H9 (cell line): ENCODE measurements around the gene KIF23. TPM values are rescaled to one million over a fixed set of nuclear protein-coding genes. Genes with fewer than 3 reads are reported as not detected.

Experiments used
- DNase-seq: peaks from one replicate; pipeline ENCODE4 v3.0.0-alpha.2; 2017
- H2AFZ ChIP-seq: one replicate; pipeline ENCODE4 v1.6.1; 2013; ENCODE audit warnings: mild to moderate bottlenecking, low read length, control low read depth, moderate library complexity
- H2AK5ac ChIP-seq: 2 replicates; pipeline ENCODE4 v1.6.1; 2013; ENCODE audit warnings: low read length, control low read depth, mixed read lengths; ENCODE audit not compliant: insufficient read length
- H2BK120ac ChIP-seq: one replicate; pipeline ENCODE4 v1.6.1; 2013; ENCODE audit warnings: low read depth, mild to moderate bottlenecking, low read length, control low read depth, inconsistent platforms; ENCODE audit not compliant: poor library complexity, severe bottlenecking
- H2BK12ac ChIP-seq: 2 replicates; pipeline ENCODE4 v1.6.1; 2013; ENCODE audit warnings: low read length, control low read depth, mixed read lengths, low read depth; ENCODE audit not compliant: insufficient read length
- H2BK15ac ChIP-seq: 2 replicates; pipeline ENCODE4 v1.6.1; 2013; ENCODE audit warnings: low read depth, low read length, control low read depth
- H2BK20ac ChIP-seq: one replicate; pipeline ENCODE4 v1.6.1; 2013; ENCODE audit warnings: low read depth, mild to moderate bottlenecking, low read length, control low read depth, inconsistent platforms; ENCODE audit not compliant: poor library complexity, severe bottlenecking
- H2BK5ac ChIP-seq: 2 replicates; pipeline ENCODE4 v1.6.1; 2013; ENCODE audit warnings: low read length, control low read depth, mixed read lengths; ENCODE audit not compliant: insufficient read length
- H3K14ac ChIP-seq: 2 replicates; pipeline ENCODE4 v1.6.1; 2013; ENCODE audit warnings: low read length, control low read depth; ENCODE audit not compliant: insufficient read depth
- H3K18ac ChIP-seq: 2 replicates; pipeline ENCODE4 v1.6.1; 2013; ENCODE audit warnings: low read depth, mild to moderate bottlenecking, mixed read lengths, low read length, control low read depth; ENCODE audit not compliant: insufficient read length
- H3K23ac ChIP-seq: 2 replicates; pipeline ENCODE4 v1.6.1; 2013; ENCODE audit warnings: low read length, control low read depth, mixed read lengths, low read depth; ENCODE audit not compliant: insufficient read length
- H3K23me2 ChIP-seq: 2 replicates; pipeline ENCODE4 v1.6.1; 2013; ENCODE audit warnings: low read depth, mild to moderate bottlenecking, mixed read lengths, low read length, control low read depth; ENCODE audit not compliant: insufficient read length, poor library complexity, severe bottlenecking
- H3K27ac ChIP-seq: 2 replicates; pipeline ENCODE4 v1.5.1; 2013; ENCODE audit warnings: low read length, control low read depth, mixed read lengths, low read depth; ENCODE audit not compliant: insufficient read length
- H3K27me3 ChIP-seq: 2 replicates; pipeline ENCODE4 v1.6.1; 2013; ENCODE audit warnings: low read length, control low read depth, inconsistent platforms; ENCODE audit not compliant: insufficient read depth
- H3K4ac ChIP-seq: 2 replicates; pipeline ENCODE4 v1.6.1; 2013; ENCODE audit warnings: low read depth, mild to moderate bottlenecking, control low read depth, inconsistent platforms, low read length, moderate library complexity
- H3K4me1 ChIP-seq: 2 replicates; pipeline ENCODE4 v1.6.1; 2013; ENCODE audit warnings: low read length, control low read depth, inconsistent platforms; ENCODE audit not compliant: insufficient read depth
- H3K4me2 ChIP-seq: 2 replicates; pipeline ENCODE4 v1.6.1; 2013; ENCODE audit warnings: low read length, control low read depth, mixed read lengths; ENCODE audit not compliant: insufficient read length, insufficient read depth
- H3K56ac ChIP-seq: 2 replicates; pipeline ENCODE4 v1.6.1; 2013; ENCODE audit warnings: low read depth, mild to moderate bottlenecking, mixed read lengths, low read length, control low read depth; ENCODE audit not compliant: insufficient read length
- H3K79me1 ChIP-seq: 2 replicates; pipeline ENCODE4 v1.6.1; 2013; ENCODE audit warnings: low read depth, mild to moderate bottlenecking, moderate library complexity, low read length, control low read depth, inconsistent platforms; ENCODE audit not compliant: insufficient read depth, poor library complexity, severe bottlenecking
- H3K79me2 ChIP-seq: 2 replicates; pipeline ENCODE4 v1.6.1; 2013; ENCODE audit warnings: low read length, control low read depth, inconsistent platforms; ENCODE audit not compliant: insufficient read depth
- H3K9ac ChIP-seq: 2 replicates; pipeline ENCODE4 v1.6.1; 2013; ENCODE audit warnings: low read length, control low read depth, mixed read lengths; ENCODE audit not compliant: insufficient read length; ENCODE audit errors: extremely low read depth
- H3K9me3 ChIP-seq: one replicate; pipeline ENCODE4 v1.6.1; 2013; ENCODE audit warnings: low read depth, low read length, inconsistent platforms; ENCODE audit not compliant: control insufficient read depth
- H3T11ph ChIP-seq: one replicate; pipeline ENCODE4 v1.6.1; 2013; ENCODE audit warnings: mild to moderate bottlenecking, low read length, control low read depth, inconsistent platforms
- H4K20me1 ChIP-seq: one replicate; pipeline ENCODE4 v1.6.1; 2013; ENCODE audit not compliant: control insufficient read depth, insufficient read length, insufficient read depth
- H4K5ac ChIP-seq: 2 replicates; pipeline ENCODE4 v1.6.1; 2013; ENCODE audit warnings: low read depth, mild to moderate bottlenecking, mixed read lengths, low read length, control low read depth; ENCODE audit not compliant: insufficient read length
- H4K8ac ChIP-seq: replicated peaks from 2 replicates; pipeline ENCODE4 v1.6.1; 2013; ENCODE audit warnings: low read length, control low read depth, mixed read lengths, low read depth; ENCODE audit not compliant: insufficient read length
- H4K91ac ChIP-seq: 2 replicates; pipeline ENCODE4 v1.6.1; 2013; ENCODE audit warnings: low read depth, mild to moderate bottlenecking, moderate library complexity, mixed read lengths, low read length, control low read depth; ENCODE audit not compliant: insufficient read length
- H3K27ac Mint-ChIP-seq, 3 experiments: 2 replicates in 2 of 3; 3 replicates in 1 of 3; pipeline ENCODE4 v1.8.0; 2020 to 2021; ENCODE audit warnings: mixed read lengths in 3 of 3, mild to moderate bottlenecking in 1 of 3, moderate library complexity in 1 of 3
- H3K27me3 Mint-ChIP-seq: 2 replicates; pipeline ENCODE4 v1.8.0; 2021; ENCODE audit warnings: low read depth, mild to moderate bottlenecking, moderate library complexity, mixed read lengths
- H3K36me3 Mint-ChIP-seq, 3 experiments: 2 replicates in 2 of 3; 3 replicates in 1 of 3; pipeline ENCODE4 v1.8.0; 2020 to 2021; ENCODE audit warnings: low read depth in 3 of 3, mixed read lengths in 3 of 3; ENCODE audit not compliant: insufficient read depth in 1 of 3
- H3K4me1 Mint-ChIP-seq, 2 experiments: 2 replicates each; pipeline ENCODE4 v1.8.0; 2020; ENCODE audit warnings: mixed read lengths in 2 of 2
- H3K4me3 Mint-ChIP-seq, 2 experiments: 2 replicates in 1 of 2; 3 replicates in 1 of 2; pipeline ENCODE4 v1.8.0; 2020 to 2021; ENCODE audit warnings: mild to moderate bottlenecking in 2 of 2, mixed read lengths in 2 of 2, moderate library complexity in 1 of 2
- H3K9me3 Mint-ChIP-seq, 2 experiments: 2 replicates in 1 of 2; 3 replicates in 1 of 2; pipeline ENCODE4 v1.8.0; 2020; ENCODE audit warnings: mild to moderate bottlenecking in 2 of 2, mixed read lengths in 2 of 2, moderate library complexity in 1 of 2
- WGBS: extraction: QIAGEN DNeasy Blood & Tissue Kit; methylation state at CpG from one replicate; pipeline ENCODE4 v1.1.7; 2013; ENCODE audit warnings: missing lambda C conversion rate, low lambda C conversion rate, mixed read lengths; ENCODE audit not compliant: insufficient read length; ENCODE audit errors: extremely low coverage; 5-methylcytosine and 5-hydroxymethylcytosine counted together
- total RNA-seq: library from RNA; stranded (reverse); gene quantifications from 2 replicates; pipeline ENCODE4 v1.2.1, GENCODE V29; 2021
- TF ChIP-seq, protein P1 (sequence below): fragments of 200-600 bp; sonication (generic); conservative IDR thresholded peaks from 3 replicates; pipeline ENCODE4 v1.8.0; 2021; ENCODE audit warnings: antibody characterized with exemption, mild to moderate bottlenecking

KIF23 gene
- total RNA-seq, 1 experiment from 2014 or later: 55.4 TPM

- H3K27me3 Mint-ChIP-seq: peaks cover 6% of the 10 kb centered on the region
- Histone ChIP-seq H3K23me2 (no peaks in the 10 kb centered on the region), H3K9ac (no peak overlapping the region)
These were observed 24.7 kb upstream of the KIF23 start for GRCh38 chr15:69389426-69389825.

More at GRCh38 chr15:69389426-69389825, 24.7 kb upstream of the KIF23 start:
- H2BK120ac ChIP-seq: no peak overlapping the region
- TF ChIP-seq, protein P1, sequence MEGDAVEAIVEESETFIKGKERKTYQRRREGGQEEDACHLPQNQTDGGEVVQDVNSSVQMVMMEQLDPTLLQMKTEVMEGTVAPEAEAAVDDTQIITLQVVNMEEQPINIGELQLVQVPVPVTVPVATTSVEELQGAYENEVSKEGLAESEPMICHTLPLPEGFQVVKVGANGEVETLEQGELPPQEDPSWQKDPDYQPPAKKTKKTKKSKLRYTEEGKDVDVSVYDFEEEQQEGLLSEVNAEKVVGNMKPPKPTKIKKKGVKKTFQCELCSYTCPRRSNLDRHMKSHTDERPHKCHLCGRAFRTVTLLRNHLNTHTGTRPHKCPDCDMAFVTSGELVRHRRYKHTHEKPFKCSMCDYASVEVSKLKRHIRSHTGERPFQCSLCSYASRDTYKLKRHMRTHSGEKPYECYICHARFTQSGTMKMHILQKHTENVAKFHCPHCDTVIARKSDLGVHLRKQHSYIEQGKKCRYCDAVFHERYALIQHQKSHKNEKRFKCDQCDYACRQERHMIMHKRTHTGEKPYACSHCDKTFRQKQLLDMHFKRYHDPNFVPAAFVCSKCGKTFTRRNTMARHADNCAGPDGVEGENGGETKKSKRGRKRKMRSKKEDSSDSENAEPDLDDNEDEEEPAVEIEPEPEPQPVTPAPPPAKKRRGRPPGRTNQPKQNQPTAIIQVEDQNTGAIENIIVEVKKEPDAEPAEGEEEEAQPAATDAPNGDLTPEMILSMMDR: no peak
- no peak for DNase-seq
- H2AFZ ChIP-seq: no peak overlapping the region
- no peaks in the 10 kb centered on the region for H3K79me2 ChIP-seq
- no peak overlapping the region for H3K56ac ChIP-seq
- no CpG with 5 or more reads among the region's 7 CpGs for WGBS
- H3K27me3 ChIP-seq: no peaks in the 10 kb centered on the region
- Mint-ChIP-seq H3K4me1 (peaks cover 16 to 17% of the 10 kb centered on the region in 2 experiments), H3K9me3 (no peaks in the 10 kb centered on the region), H3K4me3 (no peak overlapping the region), H3K27ac (peak overlapping the region in 1 of 3 experiments; percentile 50; a peak in 1 of 7 replicates), H3K36me3 (no peaks in the 10 kb centered on the region)
- H2BK5ac ChIP-seq: no peak overlapping the region
- no peaks in the 10 kb centered on the region for H4K20me1 ChIP-seq
- H3K14ac ChIP-seq: no peak overlapping the region
- no peak overlapping the region for H2AK5ac ChIP-seq
- no peak overlapping the region for H4K91ac ChIP-seq
- H3K4ac ChIP-seq: no peak overlapping the region
- no peak overlapping the region for H3T11ph ChIP-seq
- H3K18ac ChIP-seq: no peak overlapping the region
- no peak overlapping the region for H2BK20ac ChIP-seq
- H2BK12ac ChIP-seq: no peak overlapping the region
- no peak overlapping the region for H4K5ac ChIP-seq
- no peak overlapping the region for H3K23ac ChIP-seq
- peaks cover 3% of the 10 kb centered on the region; the same call in 1 of the 2 replicates for H3K4me1 ChIP-seq
- no peaks in the 10 kb centered on the region for H3K9me3 ChIP-seq
- H3K27ac ChIP-seq: no peak overlapping the region
- H4K8ac ChIP-seq: no peak overlapping the region
- H3K79me1 ChIP-seq: no peaks in the 10 kb centered on the region
- no peak overlapping the region for H2BK15ac ChIP-seq
- no peak overlapping the region for H3K4me2 ChIP-seq
